ENCODE results near the gene KCNQ1.

DNA sequence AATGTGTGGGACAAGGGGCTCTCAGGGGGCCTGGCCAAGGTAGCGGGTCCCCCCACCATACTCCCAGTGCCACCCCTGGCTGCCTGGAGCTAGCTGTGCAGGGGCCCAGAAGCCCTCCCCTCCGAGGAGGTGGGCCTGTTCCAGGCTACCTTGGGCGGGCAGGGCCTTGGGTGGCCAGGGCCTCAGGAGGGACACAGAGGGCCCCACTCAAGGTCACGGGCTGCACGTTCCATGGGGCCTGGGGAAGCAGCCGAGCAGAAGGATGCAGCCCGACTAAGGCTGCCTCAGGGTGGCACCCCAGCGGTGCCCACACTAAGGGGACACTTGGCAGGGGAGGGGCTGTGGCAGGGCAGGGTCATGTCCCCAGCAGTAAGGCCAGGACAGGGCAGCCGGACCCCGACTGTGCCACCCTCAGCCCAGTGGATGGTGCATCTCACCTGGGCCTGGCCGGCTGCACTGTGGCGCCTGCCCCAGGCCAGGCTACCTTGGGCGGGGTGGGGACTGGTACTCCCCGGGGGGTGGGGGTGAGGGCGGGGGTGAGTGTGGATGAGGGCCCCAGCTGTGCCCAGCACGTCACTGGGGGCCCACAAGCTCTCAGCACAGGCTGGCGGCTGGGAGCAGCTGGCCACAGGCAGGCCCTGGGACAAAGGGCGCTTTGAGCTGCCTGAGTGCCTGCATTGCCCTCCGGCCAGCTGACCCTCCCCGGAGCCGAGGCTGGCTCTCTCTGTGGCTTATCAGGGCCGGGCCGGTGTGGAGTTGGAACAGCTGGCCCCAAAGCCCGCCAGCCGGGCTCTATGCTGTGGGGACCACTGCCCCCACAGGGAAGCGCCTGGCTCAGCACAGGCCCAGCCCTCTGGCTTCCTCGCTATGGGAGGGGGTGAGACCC is 117.1 kb downstream of the KCNQ1 start:
- TF ChIP-seq, protein P1, sequence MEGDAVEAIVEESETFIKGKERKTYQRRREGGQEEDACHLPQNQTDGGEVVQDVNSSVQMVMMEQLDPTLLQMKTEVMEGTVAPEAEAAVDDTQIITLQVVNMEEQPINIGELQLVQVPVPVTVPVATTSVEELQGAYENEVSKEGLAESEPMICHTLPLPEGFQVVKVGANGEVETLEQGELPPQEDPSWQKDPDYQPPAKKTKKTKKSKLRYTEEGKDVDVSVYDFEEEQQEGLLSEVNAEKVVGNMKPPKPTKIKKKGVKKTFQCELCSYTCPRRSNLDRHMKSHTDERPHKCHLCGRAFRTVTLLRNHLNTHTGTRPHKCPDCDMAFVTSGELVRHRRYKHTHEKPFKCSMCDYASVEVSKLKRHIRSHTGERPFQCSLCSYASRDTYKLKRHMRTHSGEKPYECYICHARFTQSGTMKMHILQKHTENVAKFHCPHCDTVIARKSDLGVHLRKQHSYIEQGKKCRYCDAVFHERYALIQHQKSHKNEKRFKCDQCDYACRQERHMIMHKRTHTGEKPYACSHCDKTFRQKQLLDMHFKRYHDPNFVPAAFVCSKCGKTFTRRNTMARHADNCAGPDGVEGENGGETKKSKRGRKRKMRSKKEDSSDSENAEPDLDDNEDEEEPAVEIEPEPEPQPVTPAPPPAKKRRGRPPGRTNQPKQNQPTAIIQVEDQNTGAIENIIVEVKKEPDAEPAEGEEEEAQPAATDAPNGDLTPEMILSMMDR (IDR thresholded peaks at IDR 0.05; ENCODE audit: insufficient read depth, low read length, poor library complexity, severe bottlenecking): no peak
- no peak for TF ChIP-seq EZH2phosphoT487 (conservative IDR thresholded peaks at IDR 0.05; ENCODE audit: low read length)
